HepG2 (cell line): ENCODE measurements around the gene ILKAP. TPM values are rescaled to one million over a fixed set of nuclear protein-coding genes. Genes with fewer than 3 reads are reported as not detected.

Experiments
- CEBPG ChIP-seq: IDR thresholded peaks from 2 replicates; pipeline ENCODE4 v1.6.1; 2016
- CTCF ChIP-seq: sonication (generic); formaldehyde crosslinking; IDR thresholded peaks from 2 replicates; pipeline ENCODE4 v1.5.0; 2020; ENCODE audit warnings: mild to moderate bottlenecking, missing genetic modification reagents, moderate library complexity
- HDAC6 ChIP-seq: fragments of 200-600 bp; sonication (generic); IDR thresholded peaks from 2 replicates; pipeline ENCODE4 v1.7.0; 2017; ENCODE audit warnings: mild to moderate bottlenecking, antibody characterized with exemption, low read length, low read depth
- MBNL3 ChIP-seq: fragments of 250-450 bp; sonication (Bioruptor Pico); conservative IDR thresholded peaks from 2 replicates; pipeline ENCODE4 v1.8.0; 2022; ENCODE audit warnings: mild to moderate bottlenecking, inconsistent platforms
- PHF21A ChIP-seq: sonication (generic); formaldehyde crosslinking; IDR thresholded peaks from 2 replicates; pipeline ENCODE4 v1.5.0; 2020; ENCODE audit warnings: mild to moderate bottlenecking, missing genetic modification reagents
- TSC22D2 ChIP-seq: sonication (generic); formaldehyde crosslinking; IDR thresholded peaks from 2 replicates; pipeline ENCODE4 v1.5.1; 2020; ENCODE audit warnings: missing genetic modification reagents, mild to moderate bottlenecking, borderline replicate concordance
- ZFAT ChIP-seq: sonication (generic); formaldehyde crosslinking; conservative IDR thresholded peaks from 2 replicates; pipeline ENCODE4 v1.8.1; 2023; ENCODE audit warnings: missing genetic modification reagents, inconsistent platforms
- ZGPAT ChIP-seq: IDR thresholded peaks from 2 replicates; pipeline ENCODE4 v1.6.1; 2016; ENCODE audit warnings: mild to moderate bottlenecking
- ZNF260 ChIP-seq: sonication (generic); formaldehyde crosslinking; IDR thresholded peaks from 2 replicates; pipeline ENCODE4 v1.4.0; 2020; ENCODE audit warnings: missing genetic modification reagents, low read depth, mild to moderate bottlenecking, borderline replicate concordance
- ZNF660 ChIP-seq: sonication (generic); formaldehyde crosslinking; IDR thresholded peaks from 2 replicates; pipeline ENCODE4 v1.5.1; 2020; ENCODE audit warnings: mild to moderate bottlenecking, low read depth, missing genetic modification reagents, borderline replicate concordance
- ZNF75D ChIP-seq: sonication (generic); formaldehyde crosslinking; IDR thresholded peaks from 2 replicates; pipeline ENCODE4 v1.8.1; 2023; ENCODE audit warnings: missing genetic modification reagents, mild to moderate bottlenecking, borderline replicate concordance
- polyA plus RNA-seq, 8 experiments: library from polyadenylated mRNA; depleted of rRNA in 3 of 8; stranded (reverse) in 7 of 8; unstranded in 1 of 8; fragments of >200 nt; fragmentation: Illumina TruSeq in 4 of 8; extraction: Trizol in 4 of 8; gene quantifications; 2 replicates each; pipeline versions ENCODE4 v1.2.1 to v1.2.3, GENCODE V29; 2011 to 2016; ENCODE audit warnings: low read depth in 4 of 8, missing spikeins in 1 of 8, mixed read lengths in 1 of 8; ENCODE audit not compliant: insufficient read depth in 1 of 8
- total RNA-seq, 5 experiments: library from RNA; depleted of rRNA; stranded (reverse); fragments of >200 nt; fragmentation: Illumina TruSeq; extraction: Trizol; gene quantifications; 2 replicates each; pipeline ENCODE4 v1.2.3, GENCODE V29; 2016; ENCODE audit warnings: low read depth in 1 of 5
- TF ChIP-seq, protein P1 (sequence below): sonication (generic); formaldehyde crosslinking; IDR thresholded peaks from 2 replicates; pipeline ENCODE4 v1.4.0; 2020; ENCODE audit warnings: mild to moderate bottlenecking, missing genetic modification reagents
- TF ChIP-seq, protein P2 (sequence below): sonication (generic); formaldehyde crosslinking; IDR thresholded peaks from 2 replicates; pipeline ENCODE4 v1.5.1; 2020; ENCODE audit warnings: missing genetic modification reagents, mild to moderate bottlenecking, borderline replicate concordance
- TF ChIP-seq, protein P3 (sequence below): sonication (generic); formaldehyde crosslinking; IDR thresholded peaks from 2 replicates; pipeline ENCODE4 v1.5.1; 2020; ENCODE audit warnings: missing genetic modification reagents, mild to moderate bottlenecking, borderline replicate concordance
- TF ChIP-seq, protein P4 (sequence below): sonication (generic); formaldehyde crosslinking; IDR thresholded peaks from 2 replicates; pipeline ENCODE4 v1.4.0; 2020; ENCODE audit warnings: missing genetic modification reagents

The ILKAP gene
- total and polyA plus RNA-seq, 2 of the 13 experiments (the other 11 are each of a cell fraction or from before 2014, with no cell fraction given): 29.6 to 33.1 TPM

DNA sequence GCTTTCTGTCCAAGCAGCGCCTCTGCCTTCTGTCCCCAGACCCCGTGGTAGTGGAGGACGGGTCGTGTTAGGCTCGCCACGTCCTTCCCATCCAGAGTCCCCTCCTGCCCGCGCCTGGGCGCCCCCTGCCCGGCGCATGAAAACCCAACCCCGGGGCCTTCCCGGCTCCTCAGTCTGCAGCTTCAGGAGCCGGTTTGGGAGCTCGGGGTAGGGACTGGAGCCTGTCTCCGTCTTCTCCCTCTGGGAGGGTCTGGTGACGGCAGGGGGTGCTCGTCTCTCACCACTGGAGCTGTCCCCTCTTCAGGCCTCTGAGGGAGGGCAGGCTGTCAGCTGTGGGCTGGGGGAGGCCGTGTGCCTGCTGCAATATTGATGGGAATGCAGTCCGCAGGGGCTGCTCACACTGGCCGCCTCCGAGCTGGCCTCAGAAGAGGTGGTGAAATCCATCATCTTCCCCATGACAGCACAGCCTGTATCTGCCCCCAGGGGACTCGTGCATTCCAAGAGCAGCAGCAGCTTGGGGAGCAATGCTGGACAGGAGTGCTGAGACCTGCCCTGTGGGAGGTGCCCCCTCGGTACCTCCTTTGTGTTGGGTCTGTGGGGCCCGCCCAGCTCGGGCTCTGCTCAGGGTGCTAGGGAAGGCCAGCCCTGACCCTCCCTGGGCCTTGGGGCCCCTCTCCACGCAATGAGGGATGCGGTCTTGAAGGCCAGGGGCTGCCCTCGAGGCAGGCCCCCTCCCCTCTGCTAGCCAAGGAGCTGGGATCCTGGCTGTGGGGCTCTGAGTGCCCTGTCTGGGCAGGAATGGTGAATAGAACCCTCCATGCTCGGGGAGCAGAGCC, 82.8 kb downstream of the ILKAP start (continued):
- TF ChIP-seq ZNF260 (CRISPR knock-in tag): no peak
- TF ChIP-seq ZFAT (CRISPR knock-in tag): no peak
- peak; percentile 84 for TF ChIP-seq CTCF
- TF ChIP-seq CEBPG: no peak
- no peak for TF ChIP-seq ZNF660 (CRISPR knock-in tag)
- TF ChIP-seq PHF21A: no peak
- no peak for TF ChIP-seq MBNL3 (CRISPR knock-in tag)
- TF ChIP-seq ZGPAT (CRISPR knock-in tag): no peak
- TF ChIP-seq TSC22D2 (CRISPR knock-in tag): no peak
- TF ChIP-seq HDAC6: no peak
- TF ChIP-seq, protein P1, sequence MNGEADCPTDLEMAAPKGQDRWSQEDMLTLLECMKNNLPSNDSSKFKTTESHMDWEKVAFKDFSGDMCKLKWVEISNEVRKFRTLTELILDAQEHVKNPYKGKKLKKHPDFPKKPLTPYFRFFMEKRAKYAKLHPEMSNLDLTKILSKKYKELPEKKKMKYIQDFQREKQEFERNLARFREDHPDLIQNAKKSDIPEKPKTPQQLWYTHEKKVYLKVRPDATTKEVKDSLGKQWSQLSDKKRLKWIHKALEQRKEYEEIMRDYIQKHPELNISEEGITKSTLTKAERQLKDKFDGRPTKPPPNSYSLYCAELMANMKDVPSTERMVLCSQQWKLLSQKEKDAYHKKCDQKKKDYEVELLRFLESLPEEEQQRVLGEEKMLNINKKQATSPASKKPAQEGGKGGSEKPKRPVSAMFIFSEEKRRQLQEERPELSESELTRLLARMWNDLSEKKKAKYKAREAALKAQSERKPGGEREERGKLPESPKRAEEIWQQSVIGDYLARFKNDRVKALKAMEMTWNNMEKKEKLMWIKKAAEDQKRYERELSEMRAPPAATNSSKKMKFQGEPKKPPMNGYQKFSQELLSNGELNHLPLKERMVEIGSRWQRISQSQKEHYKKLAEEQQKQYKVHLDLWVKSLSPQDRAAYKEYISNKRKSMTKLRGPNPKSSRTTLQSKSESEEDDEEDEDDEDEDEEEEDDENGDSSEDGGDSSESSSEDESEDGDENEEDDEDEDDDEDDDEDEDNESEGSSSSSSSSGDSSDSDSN (CRISPR knock-in tag): 0 out of 2 replicates have a peak, but pooled peaks have one; percentile 21
- TF ChIP-seq, protein P2, sequence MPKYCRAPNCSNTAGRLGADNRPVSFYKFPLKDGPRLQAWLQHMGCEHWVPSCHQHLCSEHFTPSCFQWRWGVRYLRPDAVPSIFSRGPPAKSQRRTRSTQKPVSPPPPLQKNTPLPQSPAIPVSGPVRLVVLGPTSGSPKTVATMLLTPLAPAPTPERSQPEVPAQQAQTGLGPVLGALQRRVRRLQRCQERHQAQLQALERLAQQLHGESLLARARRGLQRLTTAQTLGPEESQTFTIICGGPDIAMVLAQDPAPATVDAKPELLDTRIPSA (CRISPR knock-in tag): no peak
- TF ChIP-seq, protein P3, sequence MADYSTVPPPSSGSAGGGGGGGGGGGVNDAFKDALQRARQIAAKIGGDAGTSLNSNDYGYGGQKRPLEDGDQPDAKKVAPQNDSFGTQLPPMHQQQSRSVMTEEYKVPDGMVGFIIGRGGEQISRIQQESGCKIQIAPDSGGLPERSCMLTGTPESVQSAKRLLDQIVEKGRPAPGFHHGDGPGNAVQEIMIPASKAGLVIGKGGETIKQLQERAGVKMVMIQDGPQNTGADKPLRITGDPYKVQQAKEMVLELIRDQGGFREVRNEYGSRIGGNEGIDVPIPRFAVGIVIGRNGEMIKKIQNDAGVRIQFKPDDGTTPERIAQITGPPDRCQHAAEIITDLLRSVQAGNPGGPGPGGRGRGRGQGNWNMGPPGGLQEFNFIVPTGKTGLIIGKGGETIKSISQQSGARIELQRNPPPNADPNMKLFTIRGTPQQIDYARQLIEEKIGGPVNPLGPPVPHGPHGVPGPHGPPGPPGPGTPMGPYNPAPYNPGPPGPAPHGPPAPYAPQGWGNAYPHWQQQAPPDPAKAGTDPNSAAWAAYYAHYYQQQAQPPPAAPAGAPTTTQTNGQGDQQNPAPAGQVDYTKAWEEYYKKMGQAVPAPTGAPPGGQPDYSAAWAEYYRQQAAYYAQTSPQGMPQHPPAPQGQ: no peak
- TF ChIP-seq ZNF75D (CRISPR knock-in tag): no peak
- TF ChIP-seq, protein P4, sequence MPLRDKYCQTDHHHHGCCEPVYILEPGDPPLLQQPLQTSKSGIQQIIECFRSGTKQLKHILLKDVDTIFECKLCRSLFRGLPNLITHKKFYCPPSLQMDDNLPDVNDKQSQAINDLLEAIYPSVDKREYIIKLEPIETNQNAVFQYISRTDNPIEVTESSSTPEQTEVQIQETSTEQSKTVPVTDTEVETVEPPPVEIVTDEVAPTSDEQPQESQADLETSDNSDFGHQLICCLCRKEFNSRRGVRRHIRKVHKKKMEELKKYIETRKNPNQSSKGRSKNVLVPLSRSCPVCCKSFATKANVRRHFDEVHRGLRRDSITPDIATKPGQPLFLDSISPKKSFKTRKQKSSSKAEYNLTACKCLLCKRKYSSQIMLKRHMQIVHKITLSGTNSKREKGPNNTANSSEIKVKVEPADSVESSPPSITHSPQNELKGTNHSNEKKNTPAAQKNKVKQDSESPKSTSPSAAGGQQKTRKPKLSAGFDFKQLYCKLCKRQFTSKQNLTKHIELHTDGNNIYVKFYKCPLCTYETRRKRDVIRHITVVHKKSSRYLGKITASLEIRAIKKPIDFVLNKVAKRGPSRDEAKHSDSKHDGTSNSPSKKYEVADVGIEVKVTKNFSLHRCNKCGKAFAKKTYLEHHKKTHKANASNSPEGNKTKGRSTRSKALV: no peak
